ENCODE data around the gene KCNJ4. TPM values are rescaled to one million over a fixed set of nuclear protein-coding genes. Genes with fewer than 3 reads are reported as not detected.
"Not testable (repeated sequence)": the region's sequence is repeated elsewhere in the genome, so short reads cannot be mapped to it uniquely, and the experiment has no call there.

The KCNJ4 gene
- total RNA-seq, 1 donor from 2014 or later: not detected

GRCh38 chr22:38470179-38470578, 15.2 kb upstream of the KCNJ4 start:
- not testable (repeated sequence) for DNase-seq

GRCh38 chr22:38469306-38469781, 14.3 kb upstream of the KCNJ4 start:
- no peak for DNase-seq

DNA sequence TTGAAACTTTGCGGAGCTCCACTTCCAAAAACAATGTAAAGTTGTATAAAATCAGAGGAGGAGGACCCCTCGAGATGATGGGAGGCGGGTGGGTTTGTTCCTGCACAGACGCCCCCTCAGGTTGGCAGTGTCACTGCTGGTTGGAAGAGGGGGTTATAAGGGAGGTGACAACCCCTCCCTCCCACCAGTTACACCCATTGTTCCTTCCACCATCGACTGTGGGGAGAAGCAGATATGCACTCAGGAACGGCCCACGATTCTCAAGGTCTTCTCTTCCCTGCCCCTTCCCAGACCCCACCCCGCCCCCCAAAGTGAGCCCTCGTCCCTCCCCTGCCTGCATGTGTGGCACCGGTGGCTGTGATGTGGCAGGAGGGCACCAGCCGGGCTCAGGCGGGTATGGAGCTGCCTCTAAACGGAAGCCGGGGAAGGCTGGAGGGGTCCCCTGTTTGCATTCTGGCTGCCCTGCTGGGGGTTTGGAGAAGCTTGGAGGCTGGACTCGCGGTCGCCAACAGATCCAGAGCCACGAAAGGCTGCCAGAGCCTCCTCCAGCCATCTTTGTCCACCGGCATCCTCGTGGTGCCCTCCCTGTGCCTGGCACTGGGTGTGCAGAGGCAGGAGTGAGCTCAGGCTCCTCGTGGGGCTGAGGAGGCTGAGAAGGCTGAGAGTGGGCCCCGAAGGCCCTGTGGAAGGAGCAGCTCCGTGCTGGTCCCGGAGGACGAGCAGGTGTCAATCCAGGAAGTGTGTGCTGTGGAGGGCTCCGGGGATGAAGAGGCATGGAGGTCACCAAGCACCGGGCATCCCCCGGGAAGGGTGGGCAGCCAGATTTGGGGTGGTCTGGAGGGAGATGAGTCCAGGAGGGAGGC, 13.7 kb upstream of the KCNJ4 start:
- DNase-seq: peak; percentile 26

GRCh38 chr22:38467904-38468442, 13.0 kb upstream of the KCNJ4 start, which contains the start of gene KDELR3:
Gene KDELR3 (plus strand): TSS chr22:38468096. CDS start chr22:38468234, 138 bp downstream.
- DNase-seq: peak; percentile 75

GRCh38 chr22:38467438-38467903, 12.5 kb upstream of the KCNJ4 start:
- no peak for DNase-seq

GRCh38 chr22:38465673-38466490, 10.9 kb upstream of the KCNJ4 start:
- DNase-seq: no peak

DNA sequence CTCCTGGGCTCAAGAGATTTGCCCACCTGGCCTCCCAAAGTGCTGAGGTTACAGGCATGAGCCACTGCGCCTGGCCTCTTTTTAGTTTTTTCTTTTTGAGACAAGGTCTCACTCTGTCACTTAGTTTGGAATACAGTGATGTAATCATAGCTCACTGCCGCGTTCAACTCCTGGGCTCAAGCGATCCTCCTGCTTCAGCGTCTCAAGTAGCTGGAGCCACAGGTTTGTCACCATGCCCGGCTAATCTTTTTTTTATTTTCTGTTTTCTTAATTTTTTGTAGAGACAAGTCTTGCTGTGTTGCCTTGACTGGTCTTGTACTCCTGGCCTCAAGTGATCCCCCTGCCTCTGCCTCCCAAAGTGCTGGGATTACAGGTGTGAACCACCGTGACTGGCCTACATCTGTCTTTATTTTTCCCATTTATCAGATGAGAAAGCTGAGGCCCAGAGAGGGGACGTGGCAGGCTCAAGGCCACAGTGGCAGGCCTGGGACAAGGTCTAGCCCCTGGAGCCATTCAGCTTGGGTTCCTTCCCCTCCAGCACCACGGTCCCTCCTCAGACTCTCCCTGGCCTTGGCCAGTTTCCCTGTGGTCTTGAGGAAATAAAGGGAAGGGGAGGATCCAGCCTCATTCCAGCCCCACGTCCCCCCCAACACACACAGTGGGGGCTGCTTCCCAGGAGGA, 10.1 kb upstream of the KCNJ4 start:
- DNase-seq: no peak

GRCh38 chr22:38462960-38463784, 8.2 kb upstream of the KCNJ4 start:
- DNase-seq: peak; percentile 39

DNA sequence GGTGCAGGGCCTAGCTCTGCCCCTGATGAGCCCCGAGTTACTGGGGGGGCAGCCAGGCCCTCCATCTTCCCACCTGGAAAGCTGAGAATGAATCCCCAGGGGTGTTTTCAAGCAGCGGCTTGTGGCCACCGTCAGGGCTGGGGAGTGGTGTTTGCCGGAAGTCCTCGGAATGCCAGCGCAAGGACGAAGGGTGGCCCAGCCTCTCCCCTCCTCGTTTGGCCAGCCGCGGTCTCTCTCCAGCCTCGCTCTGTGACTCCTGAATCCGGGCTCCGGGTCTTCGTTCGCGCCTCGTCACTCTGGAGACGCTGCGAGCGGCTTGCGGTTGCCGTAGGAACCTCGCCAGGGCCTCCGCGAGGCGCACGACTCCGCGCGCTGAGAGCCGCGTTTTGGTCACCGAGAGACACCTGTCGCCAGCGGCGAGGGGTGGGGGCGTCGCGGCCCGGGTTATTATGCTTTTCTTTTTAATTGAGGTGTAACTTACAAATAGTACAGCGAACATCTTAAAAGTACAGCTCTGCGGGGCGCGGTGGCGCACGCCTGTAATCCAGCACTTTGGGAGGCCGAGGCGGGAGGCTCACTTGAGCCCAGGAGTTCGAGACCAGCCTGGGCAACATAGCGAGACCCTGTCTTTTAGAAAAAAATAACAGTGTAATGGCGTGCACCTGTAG, 6.5 kb upstream of the KCNJ4 start:
- peak; percentile 88 for DNase-seq

GRCh38 chr22:38461057-38461413, 6.0 kb upstream of the KCNJ4 start:
- DNase-seq: no peak

DNA sequence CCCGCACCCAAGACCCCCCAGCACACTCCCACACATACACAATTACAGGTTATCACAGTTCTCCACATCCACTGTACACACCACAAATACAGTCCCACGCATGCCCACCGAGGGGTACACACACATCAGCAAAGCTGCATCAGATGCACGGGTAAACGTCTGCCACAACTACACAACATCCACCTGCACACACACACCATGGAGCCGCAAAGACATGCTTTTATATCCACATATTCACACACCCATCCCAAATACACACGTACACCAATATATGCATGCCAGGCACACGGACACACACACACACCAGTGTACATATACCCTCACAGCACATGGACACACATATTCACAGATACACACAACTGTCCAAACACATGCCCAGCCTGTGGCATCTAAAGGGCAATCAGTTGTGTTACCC, 5.4 kb upstream of the KCNJ4 start:
- no peak for DNase-seq

- DNase-seq: no peak
Measured at GRCh38 chr22:38456841-38457699, 2.1 kb upstream of the KCNJ4 start.

- DNase-seq: no peak
Measured at GRCh38 chr22:38456272-38456835, 1.4 kb upstream of the KCNJ4 start.

DNA sequence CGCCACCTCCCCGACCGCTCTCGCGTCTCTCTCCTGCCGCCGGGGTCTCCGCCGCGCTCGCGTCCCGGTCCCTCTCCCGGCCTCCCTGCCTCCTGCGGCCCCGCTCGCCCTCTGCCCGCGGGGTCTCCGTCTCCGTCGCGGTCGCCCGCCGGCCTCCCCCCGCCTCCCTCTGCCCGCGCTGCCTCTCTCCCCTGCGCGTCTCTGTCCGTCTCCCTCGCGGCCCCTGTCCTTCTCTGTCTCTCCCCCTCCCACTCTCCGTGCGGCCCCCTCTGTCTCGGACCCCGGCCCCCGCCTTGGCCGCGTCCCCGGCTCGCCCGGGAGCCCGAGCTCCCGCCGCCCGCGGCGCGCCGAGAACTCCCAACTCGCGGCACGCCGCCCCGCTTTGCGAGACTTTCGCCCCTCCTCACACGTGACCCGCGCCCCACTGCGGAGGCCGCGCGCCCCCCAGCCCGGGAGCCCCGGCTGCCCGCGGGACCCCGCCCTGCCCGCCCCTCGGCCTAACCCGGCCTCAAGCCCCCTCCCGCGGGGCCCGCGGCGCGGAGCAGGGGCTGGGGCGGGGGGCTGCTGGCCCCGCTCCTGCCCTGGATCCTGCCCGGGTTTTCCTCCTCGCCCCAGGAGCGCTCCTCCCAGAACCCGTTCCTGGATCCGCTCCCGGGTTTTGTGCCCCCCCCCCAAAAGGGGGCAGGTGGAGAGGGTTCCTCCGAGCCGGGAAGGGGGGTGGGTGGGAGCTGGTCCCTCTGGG, 702 bp upstream of the KCNJ4 start:
- DNase-seq: peak; percentile 57

GRCh38 chr22:38454353-38455075, 485 bp downstream of the KCNJ4 start:
- no peak for DNase-seq

DNA sequence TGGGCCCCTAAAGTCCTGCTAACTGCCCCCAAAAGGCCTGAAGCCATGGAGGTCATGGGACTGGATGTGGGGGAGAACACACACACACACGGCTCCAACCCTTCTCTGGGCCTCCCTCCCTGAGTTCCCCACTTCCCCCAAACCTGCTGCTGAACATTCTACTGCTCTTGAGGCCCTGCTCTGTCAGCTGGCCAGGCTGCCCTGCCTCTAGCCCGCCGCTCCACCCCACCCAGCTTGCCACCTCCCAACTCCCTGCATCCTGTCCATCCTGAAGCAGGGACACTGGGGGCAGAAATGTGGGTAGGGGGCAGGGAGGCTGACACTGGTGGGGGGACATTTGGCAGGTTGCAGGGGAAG, 1.0 kb downstream of the KCNJ4 start:
- DNase-seq: no peak

- DNase-seq: no peak
Measured at GRCh38 chr22:38453066-38453672, 1.8 kb downstream of the KCNJ4 start.

All from dermis blood vessel endothelial cell (primary cell).